HG03103 (cell line): ENCODE data around the gene BIVM.

ENCODE experiments used
- ATAC-seq: cut with Tn5 transposase; IDR thresholded peaks from one replicate; pipeline ENCODE4 v1.9.1; 2021; ENCODE audit warnings: low read depth; ENCODE audit not compliant: unreplicated experiment

BIVM gene

GRCh38 chr13:102877303-102877702, 78.4 kb downstream of the BIVM start:
- no peak for ATAC-seq

GRCh38 chr13:102878481-102878880, 79.6 kb downstream of the BIVM start:
- ATAC-seq = no peak

- no peak for ATAC-seq
Measured at GRCh38 chr13:102879793-102880499, 81.0 kb downstream of the BIVM start.

- ATAC-seq = no peak
Measured at GRCh38 chr13:102881819-102882686, 83.1 kb downstream of the BIVM start.
